NCI-H1930 (cell line): ENCODE results near the gene DPT.

ENCODE experiments used
- DNase-seq, 2 experiments: peaks; one replicate each; lab custom pipeline; 2025; lab: John Stamatoyannopoulos, UW

The DPT gene

DNA sequence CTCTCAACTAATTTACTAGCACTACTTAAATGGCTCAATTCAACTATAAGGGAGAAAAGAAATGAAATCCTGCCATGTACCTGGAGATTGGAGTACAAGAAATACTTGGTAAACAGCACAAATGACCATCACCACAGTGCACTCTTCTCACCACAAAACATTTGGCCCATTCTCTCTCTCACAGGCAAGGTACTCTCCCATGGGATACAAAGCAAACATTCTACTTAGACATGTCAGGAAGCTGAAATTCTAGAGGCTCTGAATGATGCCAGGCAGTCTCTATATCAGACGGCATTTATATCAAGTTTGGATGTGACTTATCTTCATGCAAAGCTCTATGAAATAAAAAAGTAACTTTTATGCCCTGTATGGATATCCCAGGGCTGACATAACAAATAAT, 72.5 kb downstream of the DPT start:
- peak in 1 of 2 experiments; percentile 11 for DNase-seq

GRCh38 chr1:168654198-168654915, 74.6 kb downstream of the DPT start:
- DNase-seq = no peak

DNA sequence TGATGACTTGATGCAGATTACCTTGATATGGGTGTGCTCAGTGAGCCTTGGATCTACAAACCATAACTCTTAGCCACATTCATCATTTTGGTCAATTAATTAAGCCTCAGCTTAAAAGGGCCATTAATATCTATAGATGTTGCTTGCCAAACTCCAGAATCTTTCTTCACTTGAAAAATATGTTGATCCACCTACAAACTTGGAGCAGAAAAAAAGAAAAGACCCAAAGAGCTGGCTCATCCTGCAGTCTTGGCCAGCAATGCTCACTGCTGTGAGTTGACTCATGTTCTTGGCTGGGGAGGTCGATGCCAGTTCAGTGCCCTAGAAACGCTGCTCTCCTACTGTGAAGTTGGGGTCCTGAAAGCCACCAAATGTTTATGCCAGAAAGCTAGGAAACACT, 75.4 kb downstream of the DPT start:
- no peak for DNase-seq

- no peak for DNase-seq
These were observed 83.3 kb downstream of the DPT start for GRCh38 chr1:168645721-168646120.
